Measurements from ENCODE around the gene ITPK1.

Gene ITPK1

DNA sequence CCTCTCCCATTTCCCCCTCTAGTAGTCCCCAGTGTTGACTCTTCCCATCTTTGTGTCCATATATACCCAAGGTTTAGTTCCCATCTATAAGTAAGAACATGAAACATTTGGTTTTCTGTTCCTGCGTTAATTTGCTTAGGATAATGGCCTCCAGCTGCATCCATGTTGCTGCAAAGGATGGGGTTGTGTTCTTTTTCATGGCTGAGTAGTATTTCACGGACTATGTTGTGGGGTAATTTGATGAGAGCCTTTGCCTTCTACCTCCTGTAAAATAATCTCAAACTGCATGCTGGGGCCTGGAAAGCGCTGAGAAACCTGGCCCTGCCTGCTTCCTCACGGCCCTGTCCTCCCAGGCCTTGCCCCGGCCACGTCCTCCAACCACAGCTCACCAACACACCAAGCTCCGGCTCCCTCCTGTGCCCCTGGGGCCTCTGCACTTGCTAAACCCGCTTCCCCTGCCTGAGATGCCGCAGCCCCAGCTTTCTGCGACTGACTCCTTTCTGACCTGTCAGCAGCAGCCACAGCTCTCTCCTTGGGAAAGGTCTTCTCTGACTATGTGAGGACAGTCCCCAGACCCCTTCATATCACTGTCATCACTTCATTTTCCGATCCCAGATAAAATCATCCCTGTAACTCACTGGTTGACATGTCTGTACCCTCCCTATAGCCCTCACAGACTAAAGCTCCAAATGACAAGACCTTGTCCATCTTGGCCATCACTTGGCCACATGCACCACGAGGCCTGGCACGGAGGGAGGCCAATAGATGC is 19.8 kb downstream of the ITPK1 start:
- TF ChIP-seq, protein P1, sequence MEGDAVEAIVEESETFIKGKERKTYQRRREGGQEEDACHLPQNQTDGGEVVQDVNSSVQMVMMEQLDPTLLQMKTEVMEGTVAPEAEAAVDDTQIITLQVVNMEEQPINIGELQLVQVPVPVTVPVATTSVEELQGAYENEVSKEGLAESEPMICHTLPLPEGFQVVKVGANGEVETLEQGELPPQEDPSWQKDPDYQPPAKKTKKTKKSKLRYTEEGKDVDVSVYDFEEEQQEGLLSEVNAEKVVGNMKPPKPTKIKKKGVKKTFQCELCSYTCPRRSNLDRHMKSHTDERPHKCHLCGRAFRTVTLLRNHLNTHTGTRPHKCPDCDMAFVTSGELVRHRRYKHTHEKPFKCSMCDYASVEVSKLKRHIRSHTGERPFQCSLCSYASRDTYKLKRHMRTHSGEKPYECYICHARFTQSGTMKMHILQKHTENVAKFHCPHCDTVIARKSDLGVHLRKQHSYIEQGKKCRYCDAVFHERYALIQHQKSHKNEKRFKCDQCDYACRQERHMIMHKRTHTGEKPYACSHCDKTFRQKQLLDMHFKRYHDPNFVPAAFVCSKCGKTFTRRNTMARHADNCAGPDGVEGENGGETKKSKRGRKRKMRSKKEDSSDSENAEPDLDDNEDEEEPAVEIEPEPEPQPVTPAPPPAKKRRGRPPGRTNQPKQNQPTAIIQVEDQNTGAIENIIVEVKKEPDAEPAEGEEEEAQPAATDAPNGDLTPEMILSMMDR (IDR thresholded peaks at IDR 0.05; ENCODE audit: borderline replicate concordance, insufficient read depth, low read depth, low read length): no peak
- H3K4me3 ChIP-seq (ENCODE audit: low read depth, low read length): no peak overlapping the region

DNA sequence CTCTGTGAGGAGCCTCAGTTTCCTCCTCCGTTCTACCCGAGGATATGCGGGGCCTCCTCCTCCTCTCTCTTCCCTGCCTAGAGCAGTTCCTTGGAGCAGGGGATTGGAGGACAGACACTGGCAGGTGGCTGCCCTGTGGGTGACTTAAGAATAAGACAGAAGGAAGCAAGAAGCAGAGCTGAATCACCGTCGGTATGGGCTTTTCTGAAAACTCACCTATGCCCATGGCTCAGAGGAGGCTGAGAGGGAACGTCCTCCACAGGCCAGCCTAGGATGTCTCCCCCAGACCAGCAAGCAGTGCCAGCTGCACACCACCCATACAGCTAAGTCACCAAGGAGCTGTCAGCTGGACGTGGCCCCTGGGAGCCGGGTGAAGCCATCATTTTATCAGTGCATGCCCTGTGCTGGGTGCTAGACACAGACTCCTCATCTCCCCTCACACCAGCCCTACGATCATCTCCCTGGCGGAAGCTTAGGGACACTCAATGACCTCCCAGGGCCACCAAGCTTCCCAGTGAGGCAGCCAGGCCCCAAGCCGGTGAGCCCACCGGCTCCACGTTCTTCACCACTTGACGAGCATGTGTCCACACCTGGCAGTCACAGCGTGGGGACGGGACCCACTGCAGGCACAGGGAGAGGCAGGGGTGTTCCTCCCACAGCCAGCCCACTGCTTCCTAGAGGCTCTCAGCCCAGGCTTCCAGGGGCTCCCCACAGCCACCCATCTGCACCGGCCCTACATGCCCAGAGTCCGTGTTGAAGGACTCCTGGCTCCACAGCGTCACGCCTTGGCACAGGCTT is 21.4 kb downstream of the ITPK1 start:
- TF ChIP-seq, protein P1 (IDR thresholded peaks at IDR 0.05; ENCODE audit: borderline replicate concordance, insufficient read depth, low read depth, low read length): no peak
- H3K4me3 ChIP-seq (ENCODE audit: low read depth, low read length): no peak overlapping the region

- TF ChIP-seq, protein P1 (IDR thresholded peaks at IDR 0.05; ENCODE audit: borderline replicate concordance, insufficient read depth, low read depth, low read length): no peak
Observed at GRCh38 chr14:93092606-93093556, 22.8 kb downstream of the ITPK1 start.

GRCh38 chr14:93091666-93092065 is 24.1 kb downstream of the ITPK1 start:
- TF ChIP-seq, protein P1 (IDR thresholded peaks at IDR 0.05; ENCODE audit: borderline replicate concordance, insufficient read depth, low read depth, low read length): no peak
- H3K4me3 ChIP-seq (ENCODE audit: low read depth, low read length): no peak overlapping the region

More at GRCh38 chr14:93092606-93093556, 22.8 kb downstream of the ITPK1 start:
- no peak overlapping the region for H3K4me3 ChIP-seq (ENCODE audit: low read depth, low read length)

DNA sequence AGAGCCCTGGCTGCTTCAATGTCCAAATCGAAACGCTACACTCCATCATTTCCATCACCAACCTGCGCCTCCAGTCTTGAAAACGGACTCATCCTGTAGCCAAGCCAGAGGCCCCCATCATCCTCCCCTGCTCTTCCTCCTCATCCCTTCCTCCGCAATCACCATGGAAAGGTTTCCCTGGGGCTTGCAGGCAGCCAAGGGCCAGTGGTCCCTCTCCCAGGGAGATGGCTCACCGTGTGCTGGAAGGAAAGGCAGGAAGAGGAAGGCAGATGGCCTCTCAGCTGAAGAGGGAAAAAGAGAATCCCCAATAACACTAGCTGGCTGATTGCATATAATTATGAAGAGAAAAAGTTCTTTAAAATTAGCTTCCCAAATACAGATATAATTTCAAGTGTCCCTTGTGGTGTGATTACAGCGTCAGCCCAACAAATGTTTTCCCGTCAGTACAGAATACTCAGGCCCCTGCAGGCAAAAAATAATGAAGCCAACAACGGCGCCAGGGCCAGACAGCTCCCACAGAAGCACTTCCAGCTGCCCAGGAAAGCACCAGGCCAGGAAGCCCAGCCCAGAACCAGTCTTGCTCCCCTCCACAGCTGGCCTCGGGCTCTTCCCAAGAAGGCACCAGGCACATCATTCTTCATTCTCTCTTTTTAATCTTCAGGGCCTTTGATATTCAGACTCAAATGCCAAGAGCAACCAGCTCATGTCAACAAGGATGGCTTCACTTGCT is 24.7 kb downstream of the ITPK1 start:
- TF ChIP-seq, protein P1 (IDR thresholded peaks at IDR 0.05; ENCODE audit: borderline replicate concordance, insufficient read depth, low read depth, low read length): no peak
- H3K4me3 ChIP-seq (ENCODE audit: low read depth, low read length): no peak overlapping the region

Measured in GM12875 (cell line).